Neural cell (in vitro differentiated cells): Measurements from ENCODE around the gene ZFYVE21.

Source experiments
- EP300 ChIP-seq: fragments of 450-650 bp; conservative IDR thresholded peaks from 2 replicates; pipeline ENCODE4 v1.6.1; 2014; ENCODE audit warnings: antibody characterized with exemption, mild to moderate bottlenecking, moderate library complexity; ENCODE audit not compliant: poor library complexity, severe bottlenecking
- RAD21 ChIP-seq: fragments of 450-650 bp; conservative IDR thresholded peaks from 2 replicates; pipeline ENCODE4 v1.6.1; 2014; ENCODE audit warnings: antibody characterized with exemption, mild to moderate bottlenecking, moderate library complexity
- TF ChIP-seq, protein P1 (sequence below): fragments of 450-650 bp; IDR thresholded peaks from 2 replicates; pipeline ENCODE4 v1.5.1; 2014; ENCODE audit warnings: antibody characterized with exemption, mild to moderate bottlenecking, moderate library complexity; ENCODE audit not compliant: poor library complexity, severe bottlenecking

DNA sequence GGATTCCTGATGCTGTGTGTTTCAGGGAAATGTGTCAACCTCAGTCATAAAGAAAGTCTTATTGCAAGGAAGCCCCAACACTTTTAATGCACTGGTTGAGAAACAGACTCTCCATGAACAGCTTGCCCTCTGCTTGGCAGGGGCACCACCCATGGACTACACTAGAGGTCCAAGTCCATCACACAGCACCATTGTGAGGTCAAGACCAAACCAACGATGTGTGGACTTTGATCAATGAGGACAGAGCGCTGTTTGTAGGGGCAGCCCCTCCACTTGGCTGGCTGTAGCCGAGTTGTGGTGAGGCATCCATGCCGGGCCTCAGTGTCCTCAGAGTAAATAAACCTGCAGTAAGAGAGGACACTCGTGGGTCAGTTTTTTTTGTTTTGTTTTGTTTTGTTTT is 29.8 kb downstream of the ZFYVE21 start:
- TF ChIP-seq, protein P1, sequence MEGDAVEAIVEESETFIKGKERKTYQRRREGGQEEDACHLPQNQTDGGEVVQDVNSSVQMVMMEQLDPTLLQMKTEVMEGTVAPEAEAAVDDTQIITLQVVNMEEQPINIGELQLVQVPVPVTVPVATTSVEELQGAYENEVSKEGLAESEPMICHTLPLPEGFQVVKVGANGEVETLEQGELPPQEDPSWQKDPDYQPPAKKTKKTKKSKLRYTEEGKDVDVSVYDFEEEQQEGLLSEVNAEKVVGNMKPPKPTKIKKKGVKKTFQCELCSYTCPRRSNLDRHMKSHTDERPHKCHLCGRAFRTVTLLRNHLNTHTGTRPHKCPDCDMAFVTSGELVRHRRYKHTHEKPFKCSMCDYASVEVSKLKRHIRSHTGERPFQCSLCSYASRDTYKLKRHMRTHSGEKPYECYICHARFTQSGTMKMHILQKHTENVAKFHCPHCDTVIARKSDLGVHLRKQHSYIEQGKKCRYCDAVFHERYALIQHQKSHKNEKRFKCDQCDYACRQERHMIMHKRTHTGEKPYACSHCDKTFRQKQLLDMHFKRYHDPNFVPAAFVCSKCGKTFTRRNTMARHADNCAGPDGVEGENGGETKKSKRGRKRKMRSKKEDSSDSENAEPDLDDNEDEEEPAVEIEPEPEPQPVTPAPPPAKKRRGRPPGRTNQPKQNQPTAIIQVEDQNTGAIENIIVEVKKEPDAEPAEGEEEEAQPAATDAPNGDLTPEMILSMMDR, result no peak
- TF ChIP-seq EP300 (no peak), RAD21 (no peak)
